Testis (tissue), 3 donors: ENCODE results near the gene TCP11. TPM values are rescaled to one million over a fixed set of nuclear protein-coding genes. Genes with fewer than 3 reads are reported as not detected.

Experiments used
- DNase-seq: peaks from one replicate; pipeline ENCODE4 v3.0.0-alpha.2; 2019
- H3K27ac ChIP-seq, 2 donors: fragments of 200-600 bp; sonication (generic); one replicate each; pipeline ENCODE4 v1.5.1; 2019
- H3K27me3 ChIP-seq: fragments of 200-600 bp; sonication (generic); one replicate; pipeline ENCODE4 v1.5.1; 2019
- H3K36me3 ChIP-seq: fragments of 200-600 bp; sonication (generic); one replicate; pipeline ENCODE4 v1.5.1; 2017; ENCODE audit warnings: low read depth; ENCODE audit errors: missing control alignments
- H3K4me1 ChIP-seq: fragments of 200-600 bp; sonication (generic); one replicate; pipeline ENCODE4 v1.5.1; 2019
- H3K4me3 ChIP-seq, 2 donors: fragments of 200-600 bp; sonication (generic); one replicate each; pipeline ENCODE4 v1.5.1; 2017 to 2019
- H3K9me3 ChIP-seq: fragments of 200-600 bp; sonication (generic); one replicate; pipeline ENCODE4 v1.5.1; 2017
- POLR2A ChIP-seq: fragments of 450-650 bp; IDR thresholded peaks from one replicate; pipeline ENCODE4 v1.6.1; 2017; ENCODE audit warnings: antibody characterized with exemption, mild to moderate bottlenecking, moderate library complexity
- WGBS, 2 donors: methylation state at CpG; one replicate each; pipeline ENCODE4 v1.1.5; 2018; 5-methylcytosine and 5-hydroxymethylcytosine counted together
- intact Hi-C: fragments of 100-400 bp; cut with DNase I; formaldehyde crosslinking; loops from one replicate; pipeline ENCODE4 v1.15.1; 2023; ENCODE audit warnings: low total_unique reads
- polyA plus RNA-seq: library from polyadenylated mRNA; stranded (reverse); fragments of 350-450 nt; fragmentation: Illumina TruSeq; extraction: RNeasy Lipid Tissue Mini Kit (QIAGEN cat#74804); gene quantifications from one replicate; pipeline ENCODE4 v1.2.3, GENCODE V29; 2014; ENCODE audit warnings: low read depth, low replicate concordance; ENCODE audit not compliant: insufficient read depth
- total RNA-seq, 2 donors: library from RNA; depleted of rRNA; stranded (reverse); fragments of >200 nt; gene quantifications; one replicate each; pipeline ENCODE4 v1.2.3, GENCODE V29; 2016
- TF ChIP-seq, protein P1 (sequence below), 3 experiments: fragments of 450-650 bp in 2 of 3; fragments of 200-600 bp in 1 of 3; sonication (generic) in 1 of 3; IDR thresholded peaks; one replicate each; pipeline ENCODE4 v1.5.1; 2016 to 2019; ENCODE audit warnings: antibody characterized with exemption in 3 of 3, mild to moderate bottlenecking in 2 of 3, moderate library complexity in 1 of 3

Gene TCP11
- total and polyA plus RNA-seq, 3 donors from 2014 or later: 193 to 1,044 (median 639) TPM

DNA sequence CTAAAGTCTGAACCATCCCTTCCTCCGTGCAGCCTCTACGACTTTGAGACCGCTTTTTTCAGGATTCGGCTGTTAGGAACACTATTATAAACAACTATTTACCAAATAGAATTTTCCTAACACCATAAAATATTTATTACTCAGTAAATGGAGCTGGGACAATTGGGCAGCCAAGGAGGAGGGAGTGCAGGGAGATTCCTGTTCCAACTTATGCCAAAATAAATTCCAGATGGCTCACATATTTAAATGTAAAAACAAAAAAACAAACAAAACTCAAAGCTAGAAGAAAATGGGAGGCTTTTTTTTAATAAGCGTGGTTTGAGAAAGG lies 48.1 kb downstream of the TCP11 start:
- no peak for TF ChIP-seq POLR2A
- TF ChIP-seq, protein P1, sequence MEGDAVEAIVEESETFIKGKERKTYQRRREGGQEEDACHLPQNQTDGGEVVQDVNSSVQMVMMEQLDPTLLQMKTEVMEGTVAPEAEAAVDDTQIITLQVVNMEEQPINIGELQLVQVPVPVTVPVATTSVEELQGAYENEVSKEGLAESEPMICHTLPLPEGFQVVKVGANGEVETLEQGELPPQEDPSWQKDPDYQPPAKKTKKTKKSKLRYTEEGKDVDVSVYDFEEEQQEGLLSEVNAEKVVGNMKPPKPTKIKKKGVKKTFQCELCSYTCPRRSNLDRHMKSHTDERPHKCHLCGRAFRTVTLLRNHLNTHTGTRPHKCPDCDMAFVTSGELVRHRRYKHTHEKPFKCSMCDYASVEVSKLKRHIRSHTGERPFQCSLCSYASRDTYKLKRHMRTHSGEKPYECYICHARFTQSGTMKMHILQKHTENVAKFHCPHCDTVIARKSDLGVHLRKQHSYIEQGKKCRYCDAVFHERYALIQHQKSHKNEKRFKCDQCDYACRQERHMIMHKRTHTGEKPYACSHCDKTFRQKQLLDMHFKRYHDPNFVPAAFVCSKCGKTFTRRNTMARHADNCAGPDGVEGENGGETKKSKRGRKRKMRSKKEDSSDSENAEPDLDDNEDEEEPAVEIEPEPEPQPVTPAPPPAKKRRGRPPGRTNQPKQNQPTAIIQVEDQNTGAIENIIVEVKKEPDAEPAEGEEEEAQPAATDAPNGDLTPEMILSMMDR (IDR thresholded peaks at IDR 0.05): no peak
- Histone ChIP-seq H3K27ac (peak overlapping the region in 1 of 2 donors; percentile 22), H3K4me3 (no peak overlapping the region), H3K4me1 (peaks cover 35% of the 10 kb centered on the region), H3K9me3 (no peaks in the 10 kb centered on the region), H3K36me3 (no peaks in the 10 kb centered on the region), H3K27me3 (no peaks in the 10 kb centered on the region)
- intact Hi-C loops: no loop called here
- no peak for DNase-seq
- WGBS, 2 donors: 71 to 74% methylated on average over 5 of the region's 5 CpGs

DNA sequence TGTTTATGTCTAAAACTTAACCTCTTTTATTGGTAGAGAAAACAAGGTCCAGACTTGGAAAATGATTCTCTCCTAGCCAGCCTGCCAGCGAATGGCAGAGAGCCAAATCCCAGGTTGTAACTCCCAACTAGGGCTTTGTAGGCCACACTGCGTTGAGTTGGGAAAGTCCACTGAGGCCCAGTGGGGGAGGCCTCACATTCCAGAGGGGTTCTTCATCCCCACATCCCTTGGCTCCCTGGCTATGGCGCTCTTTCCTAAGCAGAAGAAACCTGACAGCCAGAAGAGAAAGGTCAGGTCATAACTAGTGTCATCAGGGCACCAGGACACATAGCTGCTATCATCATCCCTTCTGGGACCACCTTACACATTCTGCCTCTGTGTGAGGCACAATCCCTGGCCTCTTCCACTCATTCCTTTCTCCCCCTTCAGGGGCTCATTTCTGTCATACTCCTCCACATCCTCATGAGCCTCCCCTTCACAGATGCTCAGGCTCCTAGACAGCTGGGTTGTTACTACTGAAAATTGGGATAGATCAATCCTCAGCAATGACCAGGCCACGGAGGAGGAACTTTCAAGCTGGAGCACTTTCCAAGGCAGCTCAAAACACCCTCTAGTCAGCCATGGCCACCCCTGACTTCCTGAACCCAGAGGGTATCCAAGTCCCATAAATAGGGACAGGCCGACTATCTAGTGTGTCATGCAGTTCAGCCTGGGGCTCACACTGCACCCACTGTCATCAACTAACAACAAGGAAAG lies 48.6 kb downstream of the TCP11 start:
- 66 to 67% methylated on average over 5 of the region's 5 CpGs for WGBS, 2 donors
- H3K27ac ChIP-seq: peak overlapping the region in 1 of 2 donors; percentile 22

DNA sequence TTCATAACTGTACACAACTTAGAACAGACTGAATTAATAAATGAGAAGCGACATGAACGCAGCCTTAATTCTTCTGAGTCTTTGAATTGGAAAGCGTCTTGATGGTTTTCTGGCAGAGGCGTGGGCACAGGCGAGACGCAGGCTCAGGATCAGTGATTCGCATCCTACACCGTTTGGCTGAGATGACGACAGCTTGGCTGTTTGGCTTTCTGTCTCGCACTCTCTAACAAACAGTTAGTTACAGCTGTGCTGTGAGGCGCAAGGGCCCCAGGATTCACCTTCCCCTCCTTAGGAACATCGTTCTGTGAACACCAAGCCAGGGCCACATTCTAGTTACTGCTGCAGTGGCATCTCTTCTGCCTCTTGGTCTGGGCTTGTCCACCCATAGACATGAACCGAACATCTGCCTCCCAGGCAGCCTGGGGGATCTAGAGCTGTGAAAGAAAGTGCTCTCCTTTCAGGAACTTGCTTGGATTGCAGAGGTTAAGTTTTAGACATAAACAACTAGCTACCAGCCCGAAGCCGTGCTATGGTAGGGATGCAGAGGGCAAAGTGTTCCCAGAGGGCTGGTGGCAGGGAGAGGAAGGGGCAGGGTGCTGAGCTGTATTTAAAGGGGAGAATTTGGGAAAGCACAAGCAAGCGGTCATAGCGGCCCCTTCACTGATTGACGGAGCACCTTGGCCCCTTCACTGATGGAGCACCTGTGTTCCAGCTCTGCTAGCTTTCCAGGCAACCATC lies 49.6 kb downstream of the TCP11 start:
- H3K36me3 ChIP-seq: no peaks in the 10 kb centered on the region
- TF ChIP-seq, protein P1 (IDR thresholded peaks at IDR 0.05): no peak
- DNase-seq: no peak
- WGBS, 2 donors: 80 to 82% methylated on average over 18 of the region's 18 CpGs
- no peak overlapping the region for H3K4me3 ChIP-seq
- H3K9me3 ChIP-seq: no peaks in the 10 kb centered on the region
- H3K4me1 ChIP-seq: peaks cover 41% of the 10 kb centered on the region
- H3K27ac ChIP-seq: no peak overlapping the region
- intact Hi-C loops: no loop called here
- no peaks in the 10 kb centered on the region for H3K27me3 ChIP-seq

More for the DNA sequence above, 48.6 kb downstream of the TCP11 start:
- TF ChIP-seq, protein P1 (IDR thresholded peaks at IDR 0.05): no peak
- TF ChIP-seq POLR2A: no peak
- Histone ChIP-seq H3K4me1 (peaks cover 40% of the 10 kb centered on the region), H3K36me3 (no peaks in the 10 kb centered on the region), H3K4me3 (no peak overlapping the region), H3K27me3 (no peaks in the 10 kb centered on the region), H3K9me3 (no peaks in the 10 kb centered on the region)
- no peak for DNase-seq
- intact Hi-C loops: no loop called here

DNA sequence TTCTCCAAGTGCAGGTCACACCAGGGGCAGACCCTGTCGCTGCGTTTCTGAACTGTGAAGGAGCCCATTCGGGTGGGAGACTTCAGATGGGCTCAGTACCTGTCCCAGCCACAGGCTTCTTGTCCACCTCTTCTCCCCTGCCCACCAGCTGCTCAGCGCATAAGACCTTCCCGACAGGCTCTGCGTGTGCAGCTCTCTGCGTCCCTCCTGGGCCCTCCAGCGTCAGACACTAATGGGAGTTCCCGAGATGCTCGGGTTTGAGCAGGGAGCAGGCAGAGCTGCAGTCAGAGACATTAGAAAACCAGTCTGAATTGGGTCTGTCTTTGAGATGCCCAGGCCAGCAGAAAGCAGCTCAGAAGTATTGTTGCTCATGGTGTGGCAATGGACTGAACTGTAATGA lies 50.4 kb downstream of the TCP11 start:
- TF ChIP-seq, protein P1 (IDR thresholded peaks at IDR 0.05): no peak
- TF ChIP-seq POLR2A: no peak
- no peak for DNase-seq
- intact Hi-C loops: no loop called here
- no peaks in the 10 kb centered on the region for H3K27me3 ChIP-seq
- WGBS, 2 donors: 86 to 91% methylated on average over 10 of the region's 10 CpGs
- H3K4me1 ChIP-seq: peaks cover 34% of the 10 kb centered on the region
- H3K4me3 ChIP-seq: no peak overlapping the region
- H3K36me3 ChIP-seq: no peaks in the 10 kb centered on the region
- H3K9me3 ChIP-seq: no peaks in the 10 kb centered on the region
- H3K27ac ChIP-seq: peak overlapping the region in 1 of 2 donors; percentile 63
